GM12878 (cell line): Measurements from ENCODE around the gene VCP. TPM values are rescaled to one million over a fixed set of nuclear protein-coding genes. Genes with fewer than 3 reads are reported as not detected.

Experiments used
- BCL11A ChIP-seq: IDR thresholded peaks from 2 replicates; pipeline ENCODE4 v1.6.1; 2011; ENCODE audit warnings: low read depth, low read length
- CBX3 ChIP-seq: fragments of 200-600 bp; sonication (generic); IDR thresholded peaks from 2 replicates; pipeline ENCODE4 v1.6.1; 2016; ENCODE audit warnings: low read depth, borderline replicate concordance
- CHD2 ChIP-seq: IDR thresholded peaks from 2 replicates; pipeline ENCODE4 v1.6.1; 2011; ENCODE audit warnings: low read depth, low read length, improper control_type of control experiment, borderline replicate concordance
- CREB1 ChIP-seq: IDR thresholded peaks from 2 replicates; pipeline ENCODE4 v1.6.1; 2012; ENCODE audit warnings: low read depth, mild to moderate bottlenecking, inconsistent platforms
- GABPA ChIP-seq: IDR thresholded peaks from 2 replicates; pipeline ENCODE4 v1.6.1; 2014; ENCODE audit warnings: antibody characterized with exemption, low read depth, mild to moderate bottlenecking, inconsistent platforms
- KAT2A ChIP-seq: conservative IDR thresholded peaks from 2 replicates; pipeline ENCODE4 v1.6.1; 2011; ENCODE audit warnings: low read depth, low read length; ENCODE audit not compliant: control insufficient read depth
- MEF2B ChIP-seq: fragments of 450-650 bp; IDR thresholded peaks from 2 replicates; pipeline ENCODE4 v1.6.1; 2018; ENCODE audit warnings: mild to moderate bottlenecking, moderate library complexity; ENCODE audit not compliant: partially characterized antibody, poor library complexity, severe bottlenecking
- NFYA ChIP-seq: IDR thresholded peaks from 2 replicates; pipeline ENCODE4 v1.6.1; 2011; ENCODE audit warnings: low read depth, mild to moderate bottlenecking, low read length, improper control_type of control experiment, borderline replicate concordance
- NR2C1 ChIP-seq: fragments of 450-650 bp; IDR thresholded peaks from 2 replicates; pipeline ENCODE4 v1.6.1; 2017; ENCODE audit warnings: antibody characterized with exemption, mild to moderate bottlenecking, moderate library complexity
- NR2C2 ChIP-seq: IDR thresholded peaks from 2 replicates; pipeline ENCODE4 v1.6.1; 2011; ENCODE audit warnings: borderline replicate concordance, low read depth; ENCODE audit not compliant: control insufficient read depth, insufficient read length
- RCOR1 ChIP-seq: conservative IDR thresholded peaks from 2 replicates; pipeline ENCODE4 v1.6.1; 2012; ENCODE audit warnings: low read depth, low read length, improper control_type of control experiment
- SP1 ChIP-seq: IDR thresholded peaks from one replicate; pipeline ENCODE4 v1.6.1; 2011; ENCODE audit warnings: low read depth, low read length
- TARDBP ChIP-seq: IDR thresholded peaks from 2 replicates; pipeline ENCODE4 v1.6.1; 2016; ENCODE audit warnings: borderline replicate concordance
- TBL1XR1 ChIP-seq: IDR thresholded peaks from 2 replicates; pipeline ENCODE4 v1.6.1; 2012; ENCODE audit warnings: low read depth, low read length, improper control_type of control experiment
- TCF12 ChIP-seq: IDR thresholded peaks from 2 replicates; pipeline ENCODE4 v1.6.1; 2011; ENCODE audit warnings: low read depth, mild to moderate bottlenecking, low read length
- ZBED1 ChIP-seq: IDR thresholded peaks from 2 replicates; pipeline ENCODE4 v1.6.1; 2016; ENCODE audit warnings: borderline replicate concordance
- ZNF217 ChIP-seq: fragments of 450-650 bp; IDR thresholded peaks from 2 replicates; pipeline ENCODE4 v1.6.1; 2017; ENCODE audit warnings: antibody characterized with exemption, mild to moderate bottlenecking
- polyA plus RNA-seq, 11 experiments: library from polyadenylated mRNA; depleted of rRNA in 4 of 11; unstranded in 6 of 11; stranded (reverse) in 5 of 11; fragments of >200 nt; fragmentation: Nextera tagmentation in 4 of 11; fragmentation: Illumina TruSeq in 1 of 11; extraction: Ambion mirVana in 4 of 11; extraction: Trizol in 1 of 11; gene quantifications; 1 replicate in 1 of 11; 2 replicates in 10 of 11; pipeline versions ENCODE4 v1.2.1 to v1.2.3, GENCODE V29; 2011 to 2016; ENCODE audit warnings: inconsistent platforms in 2 of 11, missing spikeins in 2 of 11, low read depth in 1 of 11
- total RNA-seq, 4 experiments: library from RNA; depleted of rRNA in 3 of 4; stranded (reverse); fragments of >200 nt in 3 of 4; fragmentation: Illumina TruSeq in 1 of 4; extraction: Trizol in 1 of 4; gene quantifications; 2 replicates each; pipeline versions ENCODE4 v1.2.1 to v1.2.3, GENCODE V29; 2013 to 2021
- TF ChIP-seq, protein P1 (sequence below): fragments of 450-650 bp; formaldehyde crosslinking; IDR thresholded peaks from 2 replicates; pipeline ENCODE4 v1.5.0; 2022; ENCODE audit warnings: mild to moderate bottlenecking, missing genetic modification characterization
- TF ChIP-seq, protein P2 (sequence below): fragments of 450-650 bp; IDR thresholded peaks from 2 replicates; pipeline ENCODE4 v1.6.1; 2017; ENCODE audit warnings: low read depth, mild to moderate bottlenecking, moderate library complexity
- TF ChIP-seq, protein P3 (sequence below): fragments of 150-350 bp; IDR thresholded peaks from 2 replicates; pipeline ENCODE4 v1.6.1; 2016; ENCODE audit warnings: low read depth, low read length
- TF ChIP-seq, protein P4 (sequence below): IDR thresholded peaks from 2 replicates; pipeline ENCODE4 v1.6.1; 2012; ENCODE audit warnings: low read depth, low read length, improper control_type of control experiment

The VCP gene
- total and polyA plus RNA-seq, 10 of the 15 experiments (the other 5 are each of a cell fraction or from before 2014, with no cell fraction given): 7.4 to 327 (median 244) TPM

DNA sequence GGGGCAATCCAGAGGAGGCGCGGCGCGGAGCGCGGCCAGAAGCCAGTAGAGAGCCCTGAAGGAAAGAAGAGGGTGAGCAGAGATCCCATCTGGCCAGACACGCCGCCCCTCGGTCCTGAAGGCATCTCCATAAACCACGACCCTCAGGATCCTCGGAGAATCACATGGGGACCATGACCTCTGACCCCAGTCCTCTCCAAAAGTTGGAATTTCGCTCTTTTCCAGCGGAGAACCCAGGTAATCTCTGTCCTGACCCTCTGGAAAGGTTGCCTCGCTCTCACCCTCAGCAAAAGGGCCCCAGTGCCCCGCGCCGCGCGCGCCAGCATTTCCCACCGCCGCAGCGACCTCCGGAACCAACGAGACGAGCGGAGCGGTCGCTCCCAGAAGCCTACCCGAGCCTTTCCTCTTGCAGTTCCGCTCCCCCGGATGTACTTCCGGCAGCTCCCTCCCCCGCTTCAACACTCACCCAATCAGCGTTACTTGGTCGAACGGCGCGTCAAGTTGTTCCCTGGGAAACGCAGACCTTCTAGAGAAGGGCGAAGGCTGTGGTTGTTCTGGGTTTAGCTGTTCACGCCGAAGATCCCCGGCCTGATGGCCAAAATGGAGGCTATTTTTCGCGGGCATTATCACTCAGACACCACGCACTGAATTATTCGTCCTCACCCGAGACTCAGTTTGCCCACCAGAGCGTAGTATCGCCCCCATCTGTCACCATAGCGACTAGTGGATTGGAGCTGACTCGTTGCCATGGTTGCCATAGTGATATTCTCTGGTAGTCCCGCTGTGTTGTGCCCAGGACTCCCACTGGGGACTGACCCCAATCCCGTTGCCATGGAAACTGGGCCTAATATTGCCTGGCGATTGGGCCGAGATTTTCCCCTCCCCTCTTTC, 30.6 kb upstream of the VCP start, which contains the start of gene STOML2 (continued):
- TF ChIP-seq MEF2B: peak; percentile 40
- TF ChIP-seq, protein P1, sequence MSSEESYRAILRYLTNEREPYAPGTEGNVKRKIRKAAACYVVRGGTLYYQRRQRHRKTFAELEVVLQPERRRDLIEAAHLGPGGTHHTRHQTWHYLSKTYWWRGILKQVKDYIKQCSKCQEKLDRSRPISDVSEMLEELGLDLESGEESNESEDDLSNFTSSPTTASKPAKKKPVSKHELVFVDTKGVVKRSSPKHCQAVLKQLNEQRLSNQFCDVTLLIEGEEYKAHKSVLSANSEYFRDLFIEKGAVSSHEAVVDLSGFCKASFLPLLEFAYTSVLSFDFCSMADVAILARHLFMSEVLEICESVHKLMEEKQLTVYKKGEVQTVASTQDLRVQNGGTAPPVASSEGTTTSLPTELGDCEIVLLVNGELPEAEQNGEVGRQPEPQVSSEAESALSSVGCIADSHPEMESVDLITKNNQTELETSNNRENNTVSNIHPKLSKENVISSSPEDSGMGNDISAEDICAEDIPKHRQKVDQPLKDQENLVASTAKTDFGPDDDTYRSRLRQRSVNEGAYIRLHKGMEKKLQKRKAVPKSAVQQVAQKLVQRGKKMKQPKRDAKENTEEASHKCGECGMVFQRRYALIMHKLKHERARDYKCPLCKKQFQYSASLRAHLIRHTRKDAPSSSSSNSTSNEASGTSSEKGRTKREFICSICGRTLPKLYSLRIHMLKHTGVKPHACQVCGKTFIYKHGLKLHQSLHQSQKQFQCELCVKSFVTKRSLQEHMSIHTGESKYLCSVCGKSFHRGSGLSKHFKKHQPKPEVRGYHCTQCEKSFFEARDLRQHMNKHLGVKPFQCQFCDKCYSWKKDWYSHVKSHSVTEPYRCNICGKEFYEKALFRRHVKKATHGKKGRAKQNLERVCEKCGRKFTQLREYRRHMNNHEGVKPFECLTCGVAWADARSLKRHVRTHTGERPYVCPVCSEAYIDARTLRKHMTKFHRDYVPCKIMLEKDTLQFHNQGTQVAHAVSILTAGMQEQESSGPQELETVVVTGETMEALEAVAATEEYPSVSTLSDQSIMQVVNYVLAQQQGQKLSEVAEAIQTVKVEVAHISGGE (CRISPR knock-in tag): peak; percentile 92
- no peak for TF ChIP-seq KAT2A
- TF ChIP-seq TCF12: 0 out of 2 replicates have a peak, but pooled peaks have one; percentile 18
- TF ChIP-seq, protein P2, sequence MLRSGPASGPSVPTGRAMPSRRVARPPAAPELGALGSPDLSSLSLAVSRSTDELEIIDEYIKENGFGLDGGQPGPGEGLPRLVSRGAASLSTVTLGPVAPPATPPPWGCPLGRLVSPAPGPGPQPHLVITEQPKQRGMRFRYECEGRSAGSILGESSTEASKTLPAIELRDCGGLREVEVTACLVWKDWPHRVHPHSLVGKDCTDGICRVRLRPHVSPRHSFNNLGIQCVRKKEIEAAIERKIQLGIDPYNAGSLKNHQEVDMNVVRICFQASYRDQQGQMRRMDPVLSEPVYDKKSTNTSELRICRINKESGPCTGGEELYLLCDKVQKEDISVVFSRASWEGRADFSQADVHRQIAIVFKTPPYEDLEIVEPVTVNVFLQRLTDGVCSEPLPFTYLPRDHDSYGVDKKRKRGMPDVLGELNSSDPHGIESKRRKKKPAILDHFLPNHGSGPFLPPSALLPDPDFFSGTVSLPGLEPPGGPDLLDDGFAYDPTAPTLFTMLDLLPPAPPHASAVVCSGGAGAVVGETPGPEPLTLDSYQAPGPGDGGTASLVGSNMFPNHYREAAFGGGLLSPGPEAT: peak; percentile 93
- peak; percentile 22; the same call in 1 of the 2 replicates for TF ChIP-seq NFYA
- TF ChIP-seq, protein P3, sequence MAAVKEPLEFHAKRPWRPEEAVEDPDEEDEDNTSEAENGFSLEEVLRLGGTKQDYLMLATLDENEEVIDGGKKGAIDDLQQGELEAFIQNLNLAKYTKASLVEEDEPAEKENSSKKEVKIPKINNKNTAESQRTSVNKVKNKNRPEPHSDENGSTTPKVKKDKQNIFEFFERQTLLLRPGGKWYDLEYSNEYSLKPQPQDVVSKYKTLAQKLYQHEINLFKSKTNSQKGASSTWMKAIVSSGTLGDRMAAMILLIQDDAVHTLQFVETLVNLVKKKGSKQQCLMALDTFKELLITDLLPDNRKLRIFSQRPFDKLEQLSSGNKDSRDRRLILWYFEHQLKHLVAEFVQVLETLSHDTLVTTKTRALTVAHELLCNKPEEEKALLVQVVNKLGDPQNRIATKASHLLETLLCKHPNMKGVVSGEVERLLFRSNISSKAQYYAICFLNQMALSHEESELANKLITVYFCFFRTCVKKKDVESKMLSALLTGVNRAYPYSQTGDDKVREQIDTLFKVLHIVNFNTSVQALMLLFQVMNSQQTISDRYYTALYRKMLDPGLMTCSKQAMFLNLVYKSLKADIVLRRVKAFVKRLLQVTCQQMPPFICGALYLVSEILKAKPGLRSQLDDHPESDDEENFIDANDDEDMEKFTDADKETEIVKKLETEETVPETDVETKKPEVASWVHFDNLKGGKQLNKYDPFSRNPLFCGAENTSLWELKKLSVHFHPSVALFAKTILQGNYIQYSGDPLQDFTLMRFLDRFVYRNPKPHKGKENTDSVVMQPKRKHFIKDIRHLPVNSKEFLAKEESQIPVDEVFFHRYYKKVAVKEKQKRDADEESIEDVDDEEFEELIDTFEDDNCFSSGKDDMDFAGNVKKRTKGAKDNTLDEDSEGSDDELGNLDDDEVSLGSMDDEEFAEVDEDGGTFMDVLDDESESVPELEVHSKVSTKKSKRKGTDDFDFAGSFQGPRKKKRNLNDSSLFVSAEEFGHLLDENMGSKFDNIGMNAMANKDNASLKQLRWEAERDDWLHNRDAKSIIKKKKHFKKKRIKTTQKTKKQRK: no peak
- no peak for TF ChIP-seq ZBED1
- TF ChIP-seq CBX3: no peak
- TF ChIP-seq CHD2: peak; percentile 91
- TF ChIP-seq BCL11A: peak; percentile 12; the same call in 1 of the 2 replicates
- peak; percentile 96 for TF ChIP-seq NR2C1
- TF ChIP-seq SP1: peak; percentile 73
- 0 out of 2 replicates have a peak, but pooled peaks have one; percentile 37 for TF ChIP-seq RCOR1
- peak; percentile 81 for TF ChIP-seq NR2C2
- no peak for TF ChIP-seq ZNF217
- TF ChIP-seq, protein P4, sequence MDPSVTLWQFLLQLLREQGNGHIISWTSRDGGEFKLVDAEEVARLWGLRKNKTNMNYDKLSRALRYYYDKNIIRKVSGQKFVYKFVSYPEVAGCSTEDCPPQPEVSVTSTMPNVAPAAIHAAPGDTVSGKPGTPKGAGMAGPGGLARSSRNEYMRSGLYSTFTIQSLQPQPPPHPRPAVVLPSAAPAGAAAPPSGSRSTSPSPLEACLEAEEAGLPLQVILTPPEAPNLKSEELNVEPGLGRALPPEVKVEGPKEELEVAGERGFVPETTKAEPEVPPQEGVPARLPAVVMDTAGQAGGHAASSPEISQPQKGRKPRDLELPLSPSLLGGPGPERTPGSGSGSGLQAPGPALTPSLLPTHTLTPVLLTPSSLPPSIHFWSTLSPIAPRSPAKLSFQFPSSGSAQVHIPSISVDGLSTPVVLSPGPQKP: peak; percentile 99
- TF ChIP-seq CREB1: peak; percentile 81
- TF ChIP-seq GABPA: peak; percentile 99
- TF ChIP-seq TBL1XR1: peak; percentile 87
- TF ChIP-seq TARDBP: peak; percentile 93
